PC-3 (cell line): ENCODE measurements around the gene KIF11. TPM values are rescaled to one million over a fixed set of nuclear protein-coding genes. Genes with fewer than 3 reads are reported as not detected.

Experiments used
- ATAC-seq: fragments of 200-7000 bp; cut with Tn5 transposase; 2 replicates; pipeline ENCODE4 v1.9.1; 2020; ENCODE audit warnings: mild to moderate bottlenecking, moderate library complexity
- BruUV-seq: library from RNA; stranded (reverse); fragments of 400-500 nt; replicated peaks from 2 replicates; lab custom pipeline; 2021; lab: Mats Ljungman, UMichigan
- CTCF ChIA-PET: fragments of 300-600 bp; sonication (Branson Sonifier 250); formaldehyde crosslinking; loops from one replicate; lab custom pipeline; 2022; ENCODE audit warnings: antibody characterized with exemption; lab: Charles Lee
- POLR2A ChIA-PET: fragments of 300-600 bp; sonication (Branson Sonifier 250); formaldehyde crosslinking; loops from one replicate; lab custom pipeline; 2022; ENCODE audit warnings: antibody characterized with exemption; ENCODE audit not compliant: unreplicated experiment; lab: Charles Lee
- DNase-seq: peaks from one replicate; pipeline ENCODE4 v3.0.0-alpha.2; 2015
- H2AFZ ChIP-seq: fragments of 300-600 bp; sonication (generic); 2 replicates; pipeline ENCODE4 v1.6.0; 2016; ENCODE audit warnings: antibody characterized with exemption, low read length
- H3F3A ChIP-seq: fragments of 300-600 bp; sonication (generic); one replicate; pipeline ENCODE4 v1.6.0; 2017; ENCODE audit warnings: antibody characterized with exemption, low read length, control low read depth, mild to moderate bottlenecking; ENCODE audit not compliant: unreplicated experiment
- H3K27ac ChIP-seq: fragments of 300-600 bp; sonication (generic); 2 replicates; pipeline ENCODE4 v1.5.1; 2016; ENCODE audit warnings: mild to moderate bottlenecking, low read length
- H3K27me3 ChIP-seq: fragments of 300-600 bp; sonication (generic); 2 replicates; pipeline ENCODE4 v1.6.1; 2016; ENCODE audit warnings: low read length, mixed read lengths
- H3K36me3 ChIP-seq: fragments of 300-600 bp; sonication (generic); 2 replicates; pipeline ENCODE4 v1.6.1; 2016; ENCODE audit warnings: low read depth, mixed run types, low read length, mixed read lengths
- H3K4me1 ChIP-seq: fragments of 300-600 bp; sonication (generic); 2 replicates; pipeline ENCODE4 v1.5.1; 2016; ENCODE audit warnings: low read length; ENCODE audit not compliant: insufficient read depth
- H3K4me2 ChIP-seq: fragments of 300-600 bp; sonication (generic); 2 replicates; pipeline ENCODE4 v1.6.0; 2016; ENCODE audit warnings: low read length
- H3K4me3 ChIP-seq: fragments of 300-600 bp; sonication (generic); 2 replicates; pipeline ENCODE4 v1.5.1; 2016; ENCODE audit warnings: mild to moderate bottlenecking, low read length, mixed read lengths
- H3K79me2 ChIP-seq: fragments of 300-600 bp; sonication (generic); 2 replicates; pipeline ENCODE4 v1.6.1; 2017; ENCODE audit warnings: low read length, mixed read lengths
- H3K9ac ChIP-seq: fragments of 300-600 bp; sonication (generic); 2 replicates; pipeline ENCODE4 v1.6.0; 2016; ENCODE audit warnings: mild to moderate bottlenecking, low read length
- H3K9me2 ChIP-seq: fragments of 300-600 bp; sonication (generic); replicated peaks from 2 replicates; pipeline ENCODE4 v1.6.1; 2016; ENCODE audit warnings: mixed run types, low read length, mixed read lengths
- H3K9me3 ChIP-seq: fragments of 300-600 bp; sonication (generic); 2 replicates; pipeline ENCODE4 v1.6.1; 2016; ENCODE audit warnings: low read length, mixed read lengths
- H4K20me1 ChIP-seq: fragments of 300-600 bp; sonication (generic); 2 replicates; pipeline ENCODE4 v1.6.1; 2016; ENCODE audit warnings: low read length, mixed read lengths
- CTCF ChIP-seq: fragments of 300-600 bp; sonication (generic); conservative IDR thresholded peaks from 2 replicates; pipeline ENCODE4 v1.5.1; 2017; ENCODE audit warnings: antibody characterized with exemption, low read depth, mild to moderate bottlenecking, low read length
- EZH2 ChIP-seq: fragments of 300-600 bp; sonication (generic); IDR thresholded peaks from one replicate; pipeline ENCODE4 v1.6.1; 2017; ENCODE audit warnings: antibody characterized with exemption, mild to moderate bottlenecking, low read length; ENCODE audit not compliant: unreplicated experiment
- EZH2phosphoT487 ChIP-seq: fragments of 300-600 bp; sonication (generic); IDR thresholded peaks from 2 replicates; pipeline ENCODE4 v1.6.1; 2018; ENCODE audit warnings: mild to moderate bottlenecking, antibody characterized with exemption, low read length, borderline replicate concordance
- intact Hi-C: fragments of 100-400 bp; cut with micrococcal nuclease; formaldehyde crosslinking; loops from 2 replicates; pipeline ENCODE4 v1.9.0; 2023
- total RNA-seq: library from RNA; depleted of rRNA; stranded (reverse); fragments of >200 nt; gene quantifications from 2 replicates; pipeline ENCODE4 v1.2.3, GENCODE V29; 2014

The KIF11 gene
- total RNA-seq, 1 experiment from 2014 or later = 26.2 TPM

DNA sequence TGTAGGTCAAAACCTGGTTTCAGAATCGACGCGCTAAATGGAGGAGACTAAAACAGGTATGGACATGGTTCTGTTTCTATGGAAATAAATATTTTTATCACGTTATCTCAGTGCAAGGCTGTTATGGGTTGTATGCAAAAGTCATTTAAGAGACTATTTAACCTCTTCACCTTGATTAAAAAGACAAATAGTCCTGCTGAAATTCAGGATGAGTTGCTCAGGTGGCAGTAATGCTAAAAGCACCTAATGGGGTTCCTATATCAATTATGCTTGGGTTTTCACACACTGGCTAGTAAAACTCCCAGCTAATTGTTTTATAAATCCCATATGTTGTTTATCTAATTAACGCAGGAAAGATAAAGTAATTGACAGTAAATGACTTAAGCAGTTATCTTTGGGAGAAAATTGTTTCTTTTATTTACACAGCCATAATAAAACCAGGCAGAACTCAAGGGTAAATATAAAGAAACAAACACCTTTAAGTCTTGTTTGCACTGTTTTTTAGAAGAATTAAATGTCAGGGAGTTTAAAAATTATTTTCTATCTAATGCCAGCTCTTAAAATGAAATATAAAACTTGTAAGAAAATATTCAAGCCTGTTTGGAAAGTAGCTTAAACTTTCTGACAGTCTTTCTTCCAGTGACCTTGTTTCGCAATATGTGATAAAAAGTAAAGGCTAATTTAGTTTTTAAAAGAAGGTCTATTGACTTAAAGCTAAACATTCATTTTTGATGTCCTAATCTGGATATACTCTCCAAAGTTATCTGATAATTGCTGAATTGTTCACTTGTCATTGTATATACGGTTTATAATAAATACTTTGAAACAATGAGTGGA, 100.0 kb downstream of the KIF11 start:
- peaks cover 10% of the 10 kb centered on the region; the same call in 1 of the 2 replicates for H3K4me1 ChIP-seq
- no peak overlapping the region for H2AFZ ChIP-seq
- H3K4me3 ChIP-seq = no peak overlapping the region
- no peaks in the 10 kb centered on the region for H3K27me3 ChIP-seq
- no peak overlapping the region for H3K9ac ChIP-seq
- no peak overlapping the region for H3K27ac ChIP-seq
- BruUV-seq = no TSS peak
- H4K20me1 ChIP-seq = no peaks in the 10 kb centered on the region
- DNase-seq = no peak
- no peaks in the 10 kb centered on the region; the same call in 1 of the 2 replicates for H3K36me3 ChIP-seq
- H3K9me3 ChIP-seq = no peaks in the 10 kb centered on the region
- intact Hi-C loops = loop anchor here (10.0 kb wide), 1 partner anchor 182 kb away; no protein-coding TSS in a partner anchor
- POLR2A ChIA-PET = no interaction called here
- H3K79me2 ChIP-seq = peaks cover 14% of the 10 kb centered on the region
- CTCF ChIA-PET = no interaction called here
- no peaks in the 10 kb centered on the region for H3K9me2 ChIP-seq
- no peaks in the 10 kb centered on the region for H3F3A ChIP-seq
- TF ChIP-seq EZH2 (no peak), CTCF (no peak), EZH2phosphoT487 (no peak)
- no peak overlapping the region for H3K4me2 ChIP-seq
- no peak for ATAC-seq

- BruUV-seq = no TSS peak
- H4K20me1 ChIP-seq = no peaks in the 10 kb centered on the region
- ChIA-PET POLR2A (no interaction called here), CTCF (no interaction called here)
- no peak overlapping the region for H3K4me3 ChIP-seq
- no peaks in the 10 kb centered on the region for H3K9me3 ChIP-seq
- no peak overlapping the region for H3K27ac ChIP-seq
- intact Hi-C loops = loop anchor here (10.0 kb wide), 1 partner anchor 181 kb away; no protein-coding TSS in a partner anchor
- DNase-seq (no peak), ATAC-seq (no peak)
- H3F3A ChIP-seq = no peaks in the 10 kb centered on the region
- peaks cover 14% of the 10 kb centered on the region for H3K79me2 ChIP-seq
- no peaks in the 10 kb centered on the region; the same call in 1 of the 2 replicates for H3K36me3 ChIP-seq
- H3K27me3 ChIP-seq = no peaks in the 10 kb centered on the region
- H2AFZ ChIP-seq = no peak overlapping the region
- no peak overlapping the region for H3K4me2 ChIP-seq
- no peaks in the 10 kb centered on the region for H3K9me2 ChIP-seq
- TF ChIP-seq CTCF (no peak), EZH2 (no peak), EZH2phosphoT487 (no peak)
- H3K9ac ChIP-seq = no peak overlapping the region
- H3K4me1 ChIP-seq = peaks cover 10% of the 10 kb centered on the region; the same call in 1 of the 2 replicates
Measured at GRCh38 chr10:92693534-92693893, 100.6 kb downstream of the KIF11 start.
